HPDE6-E6E7 (cell line): ENCODE measurements around the gene SAMSN1.

Experiments used
- DNase-seq: peaks from one replicate; pipeline ENCODE4 v3.0.0; 2011; ENCODE audit warnings: missing footprints; ENCODE audit errors: extremely low spot score

SAMSN1 gene

DNA sequence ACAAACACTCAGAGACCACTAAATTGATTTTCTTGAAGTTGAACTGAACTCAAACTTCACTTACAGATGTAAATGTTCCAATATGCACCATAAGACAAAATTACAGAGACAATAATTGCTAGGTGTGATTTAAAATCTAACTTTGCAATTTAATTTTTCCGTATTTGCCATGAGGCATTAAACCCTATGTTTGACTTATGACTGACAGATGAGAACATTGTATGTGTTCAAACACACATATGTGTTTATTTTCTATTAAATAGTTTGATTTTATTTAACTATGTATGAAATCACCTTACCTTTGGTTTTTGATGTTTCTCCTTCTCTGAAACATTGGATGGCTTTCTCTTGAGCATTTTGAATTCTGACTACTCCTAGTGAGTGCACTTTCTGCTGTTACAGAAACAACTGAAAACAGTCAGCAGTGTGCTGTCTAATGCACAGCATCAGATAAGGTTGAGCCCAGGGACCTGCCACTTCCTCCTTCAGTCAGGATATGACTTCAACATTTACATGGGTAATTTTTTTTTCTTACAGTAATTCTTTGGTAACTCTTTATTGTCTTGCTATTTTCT lies at the start of gene SAMSN1:
Gene SAMSN1 (minus strand): TSS at position 410 of the 575 bp plus-strand sequence. CDS start 54 bp downstream, at position 356.
- no peak for DNase-seq

DNA sequence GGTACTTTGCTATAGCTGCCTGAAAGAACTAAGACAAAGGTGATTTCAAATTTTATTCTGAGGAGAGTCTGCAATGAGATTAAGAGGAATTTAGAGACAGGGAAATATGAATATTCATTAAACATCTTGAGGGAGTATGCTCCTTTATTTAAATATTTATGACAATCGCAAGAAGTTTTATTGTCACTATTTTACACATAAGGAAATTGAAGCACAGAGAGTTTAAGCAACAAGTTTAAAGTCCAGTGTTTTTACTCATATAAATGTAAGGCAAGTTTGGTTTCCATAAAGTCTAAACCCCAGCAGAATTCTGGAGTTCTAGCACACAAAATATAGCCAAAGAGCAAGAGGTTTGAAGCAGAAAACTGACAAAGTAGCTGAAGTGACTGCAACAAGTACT lies 49.3 kb upstream of the SAMSN1 start:
- no peak for DNase-seq

DNA sequence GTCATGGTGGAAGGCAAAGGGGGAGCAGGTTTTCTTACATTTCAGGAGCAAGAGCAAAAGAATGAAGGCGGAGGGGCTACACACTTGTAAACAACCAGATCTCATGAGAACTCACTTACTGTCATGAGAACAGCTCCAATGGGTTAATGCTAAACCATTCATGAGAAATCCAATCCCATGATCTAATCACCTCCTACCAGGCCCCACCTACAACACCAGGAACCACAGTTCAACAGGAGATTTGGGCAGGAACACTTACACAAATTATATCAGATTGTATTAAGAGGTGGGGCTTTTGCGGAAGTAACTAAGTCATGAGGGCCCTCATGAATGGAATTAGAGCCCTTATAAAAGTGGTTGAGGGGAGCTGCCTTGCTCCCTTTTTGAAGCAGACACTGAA lies 48.9 kb upstream of the SAMSN1 start:
- no peak for DNase-seq

DNA sequence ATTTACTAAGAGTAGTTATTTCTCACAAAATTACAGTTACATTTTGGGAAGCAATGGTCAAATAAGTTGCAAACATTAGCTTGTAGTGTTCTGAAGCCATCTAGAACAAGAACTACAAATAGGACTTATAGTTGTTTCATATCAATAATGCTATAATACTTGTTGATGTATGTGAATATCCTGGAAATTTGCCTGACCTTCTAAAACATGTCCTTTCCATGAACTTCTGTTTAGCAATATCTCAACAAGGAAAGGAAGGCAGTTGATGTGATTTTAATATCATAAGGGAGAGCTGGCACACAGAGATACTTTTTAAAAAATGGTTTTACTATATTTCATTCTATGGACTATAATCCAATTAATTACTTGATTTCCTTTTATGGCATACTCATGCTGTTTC lies 47.1 kb upstream of the SAMSN1 start:
- DNase-seq: no peak

DNA sequence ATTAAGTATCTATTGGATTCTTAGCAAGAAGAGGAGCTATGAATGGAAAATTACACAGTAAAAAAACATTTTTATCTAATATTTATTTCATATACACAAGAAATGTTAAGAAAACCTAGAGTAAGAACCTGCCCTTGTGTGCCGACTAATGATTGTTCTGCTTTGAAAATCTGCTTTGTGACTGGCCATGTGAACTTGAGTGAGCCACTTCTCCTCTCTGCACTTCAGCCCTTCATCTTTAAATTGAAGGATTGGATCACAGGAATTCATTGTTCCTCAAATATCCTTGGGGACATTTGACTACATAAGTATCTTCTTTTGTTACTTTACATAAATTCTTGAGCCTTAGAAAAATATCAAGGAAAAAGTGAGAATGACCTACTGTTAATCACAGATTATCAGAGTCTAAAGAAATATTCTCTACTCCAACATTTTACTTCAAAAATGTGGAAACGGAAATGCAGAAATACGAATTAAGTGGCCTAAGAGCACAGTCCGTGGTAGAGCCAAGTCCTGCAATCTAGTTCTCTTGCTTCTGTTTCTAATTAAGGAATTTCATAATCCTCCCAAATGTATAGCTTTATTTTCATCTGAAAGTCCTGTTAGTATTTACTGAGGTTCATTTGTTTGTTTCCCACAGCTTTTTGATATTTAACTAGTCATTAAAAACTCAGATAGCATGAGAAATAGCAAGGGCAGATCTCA lies 46.3 kb upstream of the SAMSN1 start:
- no peak for DNase-seq

DNA sequence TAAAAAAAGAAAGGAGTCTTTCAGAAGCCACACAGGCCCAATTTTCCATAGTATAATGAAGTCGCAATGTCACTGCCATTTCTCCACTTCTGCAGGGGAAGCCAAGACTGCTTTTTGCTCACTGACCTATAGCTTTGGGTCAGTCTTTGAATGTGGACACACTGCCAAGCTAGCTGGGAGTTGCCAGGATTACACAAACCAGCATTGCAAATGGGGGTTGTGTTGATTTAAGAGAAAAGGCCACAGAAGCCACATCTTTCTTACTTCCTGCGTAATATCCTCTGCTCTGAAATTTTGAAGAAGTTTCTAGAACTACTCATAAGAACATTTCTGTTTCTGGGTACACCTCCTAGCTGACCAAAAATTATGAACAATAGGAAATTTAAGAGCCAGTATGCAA lies 45.8 kb upstream of the SAMSN1 start:
- no peak for DNase-seq

DNA sequence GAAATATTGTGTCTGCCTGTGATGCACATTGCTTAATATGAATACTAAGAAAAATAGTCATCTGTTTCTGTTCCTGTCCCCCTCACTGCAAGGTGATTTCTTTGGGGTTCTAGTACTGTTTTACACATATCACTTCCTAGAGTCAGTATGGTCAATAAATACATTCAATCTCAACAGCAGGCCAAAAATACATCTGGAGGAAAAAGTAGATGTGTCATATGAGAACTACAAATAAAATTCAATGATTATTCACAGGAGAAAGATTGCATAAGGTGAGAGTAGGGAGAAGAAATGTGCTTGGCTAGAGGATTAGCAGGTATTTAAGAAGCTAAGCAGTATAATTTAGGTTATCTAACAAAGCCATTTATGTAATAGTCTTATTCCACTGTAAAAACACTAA lies 45.3 kb upstream of the SAMSN1 start:
- DNase-seq: no peak

DNA sequence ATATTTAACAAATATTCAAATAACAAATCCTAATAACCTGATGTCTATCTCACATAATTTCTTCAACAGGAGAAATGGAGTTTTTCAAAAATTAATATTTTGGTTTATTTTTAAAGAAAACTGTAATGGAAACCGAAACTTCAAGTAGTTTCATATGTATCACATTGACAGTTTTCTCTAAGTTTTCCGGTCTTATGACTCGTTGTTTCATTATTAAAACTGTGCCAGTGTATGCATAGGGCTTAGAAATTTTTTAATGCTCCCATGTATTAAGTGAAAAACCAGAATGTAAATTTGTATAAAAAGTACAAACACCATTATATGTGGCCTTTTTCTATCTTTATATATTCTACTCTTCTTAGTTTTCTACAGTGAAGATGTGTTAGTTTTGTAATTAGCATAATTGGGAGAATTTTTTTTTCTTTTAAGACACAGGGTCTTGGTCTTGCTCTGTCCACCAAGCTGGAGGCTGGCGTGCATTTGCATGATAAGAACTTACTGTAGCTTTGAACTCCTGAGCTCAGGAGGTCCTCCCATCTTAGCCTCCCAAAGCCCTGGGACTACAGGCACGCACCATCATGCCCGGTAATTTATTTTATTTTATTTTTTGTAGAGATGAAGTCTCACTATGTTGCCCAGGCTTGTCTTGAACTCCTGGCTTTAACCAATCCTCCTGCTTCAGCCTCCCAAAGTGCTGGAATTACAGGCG lies 43.9 kb upstream of the SAMSN1 start:
- no peak for DNase-seq

DNA sequence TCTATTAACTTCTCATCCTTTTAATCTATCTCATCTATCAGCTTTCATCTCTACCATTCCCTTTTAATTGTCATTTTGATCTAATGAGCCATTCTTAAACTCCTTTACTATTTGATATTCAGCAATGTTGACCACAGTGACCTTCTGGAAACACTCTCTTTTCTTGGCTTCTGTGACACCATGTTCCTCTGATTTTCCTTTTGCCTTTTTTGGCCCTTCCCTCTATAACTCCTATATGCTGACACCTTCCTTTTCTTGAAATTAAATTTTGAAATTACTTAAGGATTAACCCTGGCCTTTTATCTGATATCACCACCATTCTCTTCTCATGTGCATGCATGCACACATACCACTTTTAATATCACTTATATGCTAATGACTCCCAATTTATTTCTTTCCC lies 41.2 kb upstream of the SAMSN1 start:
- no peak for DNase-seq

DNA sequence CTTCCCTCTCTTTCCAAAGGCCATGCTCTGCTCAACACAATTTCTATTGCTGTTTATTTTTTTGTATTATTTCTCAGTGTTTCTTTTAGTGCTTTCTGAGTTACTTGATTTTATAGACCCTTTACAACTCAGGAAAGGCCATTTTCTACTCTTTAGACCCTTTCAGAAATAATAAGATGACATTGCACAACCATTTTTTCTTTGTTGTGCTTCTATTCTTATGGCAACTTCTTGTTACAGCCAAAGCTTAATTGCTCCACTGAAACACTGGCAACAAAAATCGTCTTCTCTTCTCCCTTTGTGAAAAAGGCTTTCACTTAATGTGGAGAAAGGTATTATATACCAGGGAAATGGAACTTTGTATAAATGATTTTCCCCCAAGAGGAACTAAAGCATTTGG lies 39.0 kb upstream of the SAMSN1 start:
- no peak for DNase-seq

DNA sequence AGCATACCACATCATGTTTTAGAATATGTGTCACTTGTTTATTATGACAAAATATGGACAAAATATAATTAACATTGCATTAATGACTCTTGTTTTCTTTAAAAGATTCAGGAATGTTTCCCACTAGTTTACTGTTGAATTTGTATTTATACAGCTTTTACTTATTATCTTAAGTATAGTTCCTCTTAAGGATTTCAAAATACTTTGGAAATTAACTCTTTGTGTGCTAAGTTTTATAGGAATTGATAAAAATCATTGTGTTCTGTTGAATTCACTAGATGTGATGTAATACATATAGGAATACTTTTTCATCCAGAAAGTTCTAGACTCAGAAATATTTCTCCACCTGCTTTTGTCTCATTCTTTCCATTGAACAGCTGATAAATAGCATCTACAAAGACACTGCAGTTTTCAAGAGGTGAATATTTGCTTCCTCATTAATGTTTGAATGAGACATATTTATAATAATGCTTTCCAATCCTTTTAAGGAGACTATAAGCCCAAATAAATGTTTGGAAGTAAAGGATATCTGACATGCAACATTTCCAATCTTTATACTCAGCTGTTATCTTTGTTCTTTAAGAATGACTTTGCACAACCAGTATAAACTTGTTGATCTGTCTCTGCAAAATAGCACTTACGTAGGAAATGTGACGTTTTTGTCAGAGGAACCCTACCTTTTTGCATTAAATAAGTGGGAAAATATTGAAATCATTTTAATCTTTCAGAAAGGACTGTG lies 38.4 kb upstream of the SAMSN1 start:
- DNase-seq: no peak

DNA sequence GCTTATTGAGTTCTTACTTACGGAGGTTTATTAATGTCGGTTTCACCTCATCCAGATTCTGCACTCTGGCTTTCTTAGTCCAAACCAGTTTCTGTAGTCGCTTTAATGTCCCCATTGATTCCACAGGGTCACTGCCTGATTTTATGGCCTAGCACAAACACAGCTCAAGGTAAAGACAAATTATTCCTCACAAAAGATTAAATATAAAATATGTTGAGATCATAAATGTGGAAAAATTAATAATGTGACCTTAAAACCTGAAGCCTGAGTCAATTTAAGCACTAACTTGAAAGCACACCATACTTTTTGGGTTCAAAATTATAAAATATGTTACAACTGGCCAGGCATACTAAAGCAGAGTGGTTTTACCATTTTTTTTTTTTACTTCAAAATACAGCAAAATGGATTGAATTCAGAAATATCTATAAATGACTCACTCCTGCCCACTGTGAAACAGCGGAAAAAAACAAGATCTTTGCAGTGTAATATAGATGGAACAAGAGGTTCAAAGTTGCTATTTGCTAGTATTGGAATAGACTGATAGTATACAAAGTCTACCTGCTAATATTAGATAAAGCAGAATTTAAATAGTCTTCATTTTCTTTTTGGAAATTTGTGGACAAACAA lies 37.6 kb upstream of the SAMSN1 start:
- DNase-seq: no peak

DNA sequence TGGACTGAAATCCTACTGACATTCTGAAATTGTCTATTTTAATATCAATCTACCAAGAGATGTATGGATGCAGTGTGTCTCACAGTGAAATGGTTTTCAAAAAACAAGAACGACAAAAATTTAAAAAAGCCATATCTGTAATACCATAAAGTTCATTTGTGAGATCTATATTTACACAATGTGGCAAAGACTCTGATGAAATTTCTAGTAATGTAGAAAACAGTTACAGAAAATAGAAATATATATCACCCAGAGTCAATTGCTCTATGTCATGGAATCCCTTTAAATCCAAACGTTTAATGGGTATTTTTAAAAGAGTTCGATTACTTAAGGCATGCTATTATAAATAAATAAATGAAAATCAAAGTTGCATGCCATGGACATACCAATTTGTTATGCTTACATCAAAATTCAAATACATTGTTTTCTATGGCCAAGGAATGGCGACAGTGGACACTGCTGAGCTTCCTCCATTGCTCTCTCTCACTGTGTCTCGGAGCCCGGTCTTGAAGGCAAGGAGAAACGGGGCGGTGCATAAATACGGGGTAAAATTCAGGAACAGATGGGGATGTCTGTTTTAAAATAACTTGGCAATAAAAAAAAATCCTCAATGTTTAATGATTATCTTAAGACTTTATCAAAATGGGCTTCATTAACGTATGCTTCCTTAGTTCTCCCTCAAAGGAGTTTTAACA lies 37.0 kb upstream of the SAMSN1 start:
- DNase-seq: no peak

DNA sequence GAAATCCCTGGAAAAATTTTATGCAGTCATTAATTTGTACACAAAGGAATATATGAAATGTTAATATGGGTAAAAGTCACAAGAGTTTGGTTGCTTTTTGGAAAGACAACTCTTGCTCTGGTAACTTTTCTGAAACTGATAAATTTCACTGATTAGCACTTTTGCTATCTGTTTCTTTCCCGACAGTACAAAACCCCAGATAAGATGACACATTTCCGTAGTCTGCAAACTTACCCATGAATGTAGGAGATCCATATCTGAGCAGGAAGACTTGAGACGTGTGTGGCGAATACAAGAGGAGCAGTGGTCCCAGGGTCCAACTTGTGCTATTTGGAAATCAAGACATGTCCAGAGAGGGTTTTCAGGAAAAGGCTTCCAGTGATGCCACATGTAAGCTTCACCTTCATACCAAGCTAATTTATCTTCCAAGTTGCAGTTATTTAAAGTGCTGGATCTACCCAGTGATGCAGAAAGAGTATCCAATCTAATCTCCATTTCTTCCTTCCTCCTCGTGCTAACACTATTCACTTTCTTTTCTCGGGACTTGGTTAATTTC lies 35.9 kb upstream of the SAMSN1 start:
- DNase-seq: no peak

DNA sequence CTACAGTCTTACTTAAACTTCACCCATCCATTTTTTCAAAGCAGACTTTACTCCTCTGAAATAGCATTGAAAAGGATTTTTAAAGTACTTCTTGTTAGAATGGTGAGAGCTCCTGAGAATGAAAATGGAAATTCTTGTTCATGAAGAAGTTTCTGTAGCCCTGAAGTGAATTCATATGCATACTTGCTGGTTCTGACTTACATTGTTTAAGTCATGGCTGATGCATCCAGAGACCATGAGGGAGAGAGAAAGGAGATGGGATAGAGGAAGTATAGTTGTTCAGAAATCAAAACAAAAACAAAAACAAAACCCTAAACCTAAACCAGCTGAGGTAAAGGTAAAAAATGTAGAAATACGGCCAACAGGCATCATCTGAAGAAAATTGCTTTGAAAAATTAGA lies 27.1 kb upstream of the SAMSN1 start:
- no peak for DNase-seq

DNA sequence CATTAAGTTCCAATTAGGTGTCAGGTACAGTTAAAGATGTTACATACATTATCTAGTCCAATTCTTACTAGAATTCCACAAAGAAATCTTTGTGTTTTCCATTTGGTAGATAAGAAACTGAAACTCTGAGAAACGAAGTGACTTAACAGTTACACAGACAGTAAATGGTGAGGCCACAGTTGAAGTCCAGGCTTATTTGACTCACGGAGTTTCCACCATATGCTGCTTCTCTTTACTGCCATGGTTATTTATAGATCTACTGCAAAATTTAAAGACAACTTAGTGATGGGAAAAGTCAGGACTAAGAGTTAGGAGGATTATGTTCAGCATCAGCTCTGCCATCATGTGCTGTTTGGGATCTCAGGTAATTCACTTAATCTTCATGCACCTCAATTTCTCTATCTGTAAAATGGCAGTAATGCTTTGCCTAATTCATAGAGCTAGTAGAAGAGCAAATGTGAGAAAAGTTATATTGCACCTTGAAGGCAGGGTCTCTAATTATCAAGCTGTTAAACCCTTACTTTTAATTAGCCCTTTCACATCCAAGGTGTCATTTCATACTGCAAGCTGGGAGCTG lies 26.2 kb upstream of the SAMSN1 start:
- no peak for DNase-seq

DNA sequence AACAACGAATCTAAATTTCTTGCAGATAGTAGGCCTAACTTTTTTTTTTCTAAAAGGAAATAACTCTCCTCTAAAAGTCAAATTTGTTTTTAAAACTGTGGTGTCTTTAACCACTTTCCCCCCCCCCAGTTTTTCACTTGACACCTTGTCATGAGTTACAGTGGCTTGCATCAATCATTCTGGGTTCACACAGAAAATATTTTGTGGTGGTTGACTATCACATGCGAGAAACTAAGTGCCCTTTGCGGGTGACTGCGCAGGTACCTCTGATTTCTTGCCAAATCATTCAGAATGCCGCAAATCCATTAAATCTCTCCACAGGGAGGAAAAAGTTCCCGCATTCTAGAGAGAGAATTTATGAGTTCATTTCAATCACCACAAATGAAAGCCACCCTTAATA lies 23.8 kb upstream of the SAMSN1 start:
- no peak for DNase-seq

DNA sequence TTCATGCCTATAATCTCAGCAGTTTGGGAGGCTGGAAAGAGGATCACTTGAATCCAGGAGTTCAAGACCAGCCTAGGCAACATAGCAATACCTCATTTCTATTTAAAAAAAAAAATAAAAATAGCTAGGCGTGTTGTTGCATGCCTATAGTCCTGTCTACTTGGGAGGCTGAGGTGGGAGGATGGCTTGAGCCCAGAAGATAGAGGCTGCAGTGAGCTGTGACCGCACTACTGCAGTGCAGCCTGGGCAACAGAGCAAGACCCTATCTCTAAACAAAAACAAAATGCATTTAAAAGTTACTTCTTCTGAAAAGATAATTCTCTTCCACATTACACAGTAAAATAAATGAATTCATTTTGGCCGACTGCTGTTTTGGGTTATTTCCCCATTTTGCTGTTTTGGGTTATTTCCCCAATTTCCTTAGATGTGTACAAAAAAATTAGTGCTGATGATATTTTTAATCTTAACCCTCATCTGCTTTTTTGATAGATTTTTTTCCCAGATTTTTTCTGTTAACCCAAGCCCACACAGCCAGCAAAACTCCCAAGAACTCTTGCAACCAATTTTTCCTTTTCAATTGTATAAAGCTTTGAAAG lies 23.0 kb upstream of the SAMSN1 start:
- no peak for DNase-seq

DNA sequence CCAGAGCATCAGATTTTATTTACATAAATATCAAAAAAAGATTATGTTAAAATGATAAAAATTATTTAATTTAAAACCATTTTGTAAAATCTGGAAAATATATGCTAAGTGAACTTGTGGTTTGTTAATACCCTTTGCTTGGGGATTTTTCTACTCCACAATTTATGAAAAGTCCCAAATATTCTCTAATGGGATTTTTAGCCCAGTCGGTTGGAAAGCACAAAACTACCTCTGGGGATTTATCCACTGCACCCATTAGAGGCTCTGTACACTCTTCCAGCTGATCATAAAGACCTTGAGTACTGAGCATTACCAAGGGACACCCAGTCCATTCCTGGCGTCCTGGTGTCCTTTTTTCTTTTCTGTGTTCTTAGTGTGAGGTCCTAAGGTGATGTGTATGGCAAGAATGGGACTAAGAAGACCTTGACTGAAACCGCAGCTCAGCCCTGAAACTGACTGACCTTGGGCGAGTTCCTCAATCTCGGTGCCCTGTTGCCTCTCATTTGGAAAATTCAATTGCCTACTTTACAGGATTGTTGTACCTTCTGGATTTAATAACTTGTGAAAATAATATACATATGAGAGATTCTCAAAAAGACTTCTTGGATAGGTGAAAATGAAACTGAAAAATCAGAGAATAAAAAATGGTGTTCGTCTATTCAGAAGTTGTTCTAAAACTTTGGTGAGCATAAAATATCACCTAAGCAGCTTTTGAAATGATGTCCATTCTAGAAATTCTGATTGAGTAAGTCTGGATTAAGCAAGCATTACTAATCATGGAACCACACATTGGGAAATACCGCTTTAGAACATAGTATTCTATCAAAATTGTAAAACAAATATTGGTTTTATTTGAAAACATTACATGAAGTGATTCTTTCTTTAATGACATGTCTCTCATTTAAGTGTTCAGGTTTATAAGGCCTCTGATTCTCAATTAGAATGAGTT lies 21.5 kb upstream of the SAMSN1 start:
- no peak for DNase-seq
